ENCODE data around the gene MYH9. TPM values are rescaled to one million over a fixed set of nuclear protein-coding genes. Genes with fewer than 3 reads are reported as not detected.
"Not testable (repeated sequence)": the region's sequence is repeated elsewhere in the genome, so short reads cannot be mapped to it uniquely, and the experiment has no call there.

Gene MYH9
- total RNA-seq, 1 donor: 340 TPM

- not testable (repeated sequence) for H3K9me3 ChIP-seq (ENCODE audit: low read depth, low read length); H3K27me3 ChIP-seq (ENCODE audit: insufficient read depth, low read length); H3K4me1 ChIP-seq (ENCODE audit: insufficient read depth, low read length); H3K4me3 ChIP-seq (ENCODE audit: low read length)
Measured at GRCh38 chr22:36271951-36272350, 115.8 kb downstream of the MYH9 start.

GRCh38 chr22:36271231-36271630 lies 116.5 kb downstream of the MYH9 start:
- H3K9me3 ChIP-seq (ENCODE audit: low read depth, low read length); H3K4me1 ChIP-seq (ENCODE audit: insufficient read depth, low read length); H3K27me3 ChIP-seq (ENCODE audit: insufficient read depth, low read length); H3K4me3 ChIP-seq (ENCODE audit: low read length): not testable (repeated sequence)

GRCh38 chr22:36267896-36268485 lies 119.8 kb downstream of the MYH9 start:
- no peak overlapping the region for H3K4me3 ChIP-seq (ENCODE audit: low read length)
- H3K4me1 ChIP-seq (ENCODE audit: insufficient read depth, low read length): no peaks in the 10 kb centered on the region
- no peaks in the 10 kb centered on the region for H3K9me3 ChIP-seq (ENCODE audit: low read depth, low read length)
- no peaks in the 10 kb centered on the region for H3K27me3 ChIP-seq (ENCODE audit: insufficient read depth, low read length)

- Histone ChIP-seq H3K4me3 (ENCODE audit: low read length) (no peak overlapping the region), H3K4me1 (ENCODE audit: insufficient read depth, low read length) (no peaks in the 10 kb centered on the region), H3K27me3 (ENCODE audit: insufficient read depth, low read length) (no peaks in the 10 kb centered on the region), H3K9me3 (ENCODE audit: low read depth, low read length) (no peaks in the 10 kb centered on the region)
Measured at GRCh38 chr22:36267058-36267457, 120.7 kb downstream of the MYH9 start.

- H3K4me1 ChIP-seq (ENCODE audit: insufficient read depth, low read length); H3K9me3 ChIP-seq (ENCODE audit: low read depth, low read length); H3K27me3 ChIP-seq (ENCODE audit: insufficient read depth, low read length); H3K4me3 ChIP-seq (ENCODE audit: low read length): not testable (repeated sequence)
Measured at GRCh38 chr22:36263886-36264664, 123.7 kb downstream of the MYH9 start.

- H3K27me3 ChIP-seq (ENCODE audit: insufficient read depth, low read length); H3K9me3 ChIP-seq (ENCODE audit: low read depth, low read length); H3K4me3 ChIP-seq (ENCODE audit: low read length): not testable (repeated sequence)
- peaks cover 16% of the 10 kb centered on the region for H3K4me1 ChIP-seq (ENCODE audit: insufficient read depth, low read length)
Measured at GRCh38 chr22:36263216-36263673, 124.5 kb downstream of the MYH9 start.

- peaks cover 17% of the 10 kb centered on the region for H3K4me1 ChIP-seq (ENCODE audit: insufficient read depth, low read length)
- H3K27me3 ChIP-seq (ENCODE audit: insufficient read depth, low read length); H3K9me3 ChIP-seq (ENCODE audit: low read depth, low read length); H3K4me3 ChIP-seq (ENCODE audit: low read length): not testable (repeated sequence)
Measured at GRCh38 chr22:36262307-36262706, 125.5 kb downstream of the MYH9 start.

- peaks cover 17% of the 10 kb centered on the region for H3K4me1 ChIP-seq (ENCODE audit: insufficient read depth, low read length)
- not testable (repeated sequence) for H3K4me3 ChIP-seq (ENCODE audit: low read length); H3K27me3 ChIP-seq (ENCODE audit: insufficient read depth, low read length); H3K9me3 ChIP-seq (ENCODE audit: low read depth, low read length)
Measured at GRCh38 chr22:36261675-36262074, 126.1 kb downstream of the MYH9 start.

- Histone ChIP-seq H3K4me3 (ENCODE audit: low read length) (no peak overlapping the region), H3K9me3 (ENCODE audit: low read depth, low read length) (no peaks in the 10 kb centered on the region), H3K27me3 (ENCODE audit: insufficient read depth, low read length) (no peaks in the 10 kb centered on the region), H3K4me1 (ENCODE audit: insufficient read depth, low read length) (peaks cover 23% of the 10 kb centered on the region)
Measured at GRCh38 chr22:36259615-36260300, 128.0 kb downstream of the MYH9 start.

- Histone ChIP-seq H3K27me3 (ENCODE audit: insufficient read depth, low read length) (no peaks in the 10 kb centered on the region), H3K4me1 (ENCODE audit: insufficient read depth, low read length) (peaks cover 30% of the 10 kb centered on the region), H3K4me3 (ENCODE audit: low read length) (no peak overlapping the region), H3K9me3 (ENCODE audit: low read depth, low read length) (no peaks in the 10 kb centered on the region)
Measured at GRCh38 chr22:36258701-36259614, 128.8 kb downstream of the MYH9 start.

- H3K4me3 ChIP-seq (ENCODE audit: low read length): no peak overlapping the region
- peaks cover 39% of the 10 kb centered on the region for H3K4me1 ChIP-seq (ENCODE audit: insufficient read depth, low read length)
Measured at GRCh38 chr22:36257948-36258670, 129.7 kb downstream of the MYH9 start.

GRCh38 chr22:36257308-36257707 lies 130.5 kb downstream of the MYH9 start:
- Histone ChIP-seq H3K27me3 (ENCODE audit: insufficient read depth, low read length) (no peaks in the 10 kb centered on the region), H3K9me3 (ENCODE audit: low read depth, low read length) (no peaks in the 10 kb centered on the region), H3K4me1 (ENCODE audit: insufficient read depth, low read length) (peaks cover 46% of the 10 kb centered on the region), H3K4me3 (ENCODE audit: low read length) (no peak overlapping the region)

More at GRCh38 chr22:36257948-36258670, 129.7 kb downstream of the MYH9 start:
- H3K9me3 ChIP-seq (ENCODE audit: low read depth, low read length): no peaks in the 10 kb centered on the region
- H3K27me3 ChIP-seq (ENCODE audit: insufficient read depth, low read length): no peaks in the 10 kb centered on the region

GRCh38 chr22:36256478-36256877 lies 131.3 kb downstream of the MYH9 start:
- Histone ChIP-seq H3K9me3 (ENCODE audit: low read depth, low read length) (no peaks in the 10 kb centered on the region), H3K4me3 (ENCODE audit: low read length) (no peak overlapping the region), H3K27me3 (ENCODE audit: insufficient read depth, low read length) (no peaks in the 10 kb centered on the region), H3K4me1 (ENCODE audit: insufficient read depth, low read length) (peaks cover 47% of the 10 kb centered on the region)

- not testable (repeated sequence) for H3K9me3 ChIP-seq (ENCODE audit: low read depth, low read length); H3K27me3 ChIP-seq (ENCODE audit: insufficient read depth, low read length); H3K4me3 ChIP-seq (ENCODE audit: low read length)
- peaks cover 47% of the 10 kb centered on the region for H3K4me1 ChIP-seq (ENCODE audit: insufficient read depth, low read length)
Measured at GRCh38 chr22:36255572-36255971, 132.2 kb downstream of the MYH9 start.

Data from mononuclear cell (primary cell).